Neural cell (in vitro differentiated cells): ENCODE measurements around the gene PARD6A.

Experiments used
- EP300 ChIP-seq: fragments of 450-650 bp; conservative IDR thresholded peaks from 2 replicates; pipeline ENCODE4 v1.6.1; 2014; ENCODE audit warnings: antibody characterized with exemption, mild to moderate bottlenecking, moderate library complexity; ENCODE audit not compliant: poor library complexity, severe bottlenecking
- EZH2 ChIP-seq: fragments of 200-600, 300-800 bp; shearing (Covaris generic), sonication (generic); IDR thresholded peaks from 2 replicates; pipeline ENCODE4 v1.6.1; 2014; ENCODE audit warnings: antibody characterized with exemption, low read length, borderline replicate concordance, mild to moderate bottlenecking; ENCODE audit not compliant: insufficient read depth, poor library complexity, severe bottlenecking
- POLR2AphosphoS5 ChIP-seq: IDR thresholded peaks from 2 replicates; pipeline ENCODE4 v1.6.1; 2012
- RAD21 ChIP-seq: fragments of 450-650 bp; conservative IDR thresholded peaks from 2 replicates; pipeline ENCODE4 v1.6.1; 2014; ENCODE audit warnings: antibody characterized with exemption, mild to moderate bottlenecking, moderate library complexity
- REST ChIP-seq: IDR thresholded peaks from 2 replicates; pipeline ENCODE4 v1.6.1; 2012; ENCODE audit warnings: borderline replicate concordance
- TAF1 ChIP-seq: IDR thresholded peaks from 2 replicates; pipeline ENCODE4 v1.6.1; 2012; ENCODE audit warnings: low read depth
- TF ChIP-seq, protein P1 (sequence below): fragments of 450-650 bp; IDR thresholded peaks from 2 replicates; pipeline ENCODE4 v1.5.1; 2014; ENCODE audit warnings: antibody characterized with exemption, mild to moderate bottlenecking, moderate library complexity; ENCODE audit not compliant: poor library complexity, severe bottlenecking

GRCh38 chr16:67637625-67638024, 23.1 kb upstream of the PARD6A start:
- TF ChIP-seq, protein P1, sequence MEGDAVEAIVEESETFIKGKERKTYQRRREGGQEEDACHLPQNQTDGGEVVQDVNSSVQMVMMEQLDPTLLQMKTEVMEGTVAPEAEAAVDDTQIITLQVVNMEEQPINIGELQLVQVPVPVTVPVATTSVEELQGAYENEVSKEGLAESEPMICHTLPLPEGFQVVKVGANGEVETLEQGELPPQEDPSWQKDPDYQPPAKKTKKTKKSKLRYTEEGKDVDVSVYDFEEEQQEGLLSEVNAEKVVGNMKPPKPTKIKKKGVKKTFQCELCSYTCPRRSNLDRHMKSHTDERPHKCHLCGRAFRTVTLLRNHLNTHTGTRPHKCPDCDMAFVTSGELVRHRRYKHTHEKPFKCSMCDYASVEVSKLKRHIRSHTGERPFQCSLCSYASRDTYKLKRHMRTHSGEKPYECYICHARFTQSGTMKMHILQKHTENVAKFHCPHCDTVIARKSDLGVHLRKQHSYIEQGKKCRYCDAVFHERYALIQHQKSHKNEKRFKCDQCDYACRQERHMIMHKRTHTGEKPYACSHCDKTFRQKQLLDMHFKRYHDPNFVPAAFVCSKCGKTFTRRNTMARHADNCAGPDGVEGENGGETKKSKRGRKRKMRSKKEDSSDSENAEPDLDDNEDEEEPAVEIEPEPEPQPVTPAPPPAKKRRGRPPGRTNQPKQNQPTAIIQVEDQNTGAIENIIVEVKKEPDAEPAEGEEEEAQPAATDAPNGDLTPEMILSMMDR: no peak
- no peak for TF ChIP-seq EZH2
- TF ChIP-seq POLR2AphosphoS5: no peak
- no peak for TF ChIP-seq REST
- TF ChIP-seq EP300: no peak
- TF ChIP-seq TAF1: no peak
- no peak for TF ChIP-seq RAD21
